GM21360 (cell line): ENCODE data around the gene MAN2A2.
A peak's percentile ranks its signal among the peaks of the same experiment; 100 is the strongest.
"Not testable (repeated sequence)": the region's sequence is repeated elsewhere in the genome, so short reads cannot be mapped to it uniquely, and the experiment has no call there.

Source experiments
- ATAC-seq: cut with Tn5 transposase; IDR thresholded peaks from one replicate; pipeline ENCODE4 v1.9.1; 2021; ENCODE audit warnings: mild to moderate bottlenecking, moderate library complexity; ENCODE audit not compliant: unreplicated experiment

MAN2A2 gene

DNA sequence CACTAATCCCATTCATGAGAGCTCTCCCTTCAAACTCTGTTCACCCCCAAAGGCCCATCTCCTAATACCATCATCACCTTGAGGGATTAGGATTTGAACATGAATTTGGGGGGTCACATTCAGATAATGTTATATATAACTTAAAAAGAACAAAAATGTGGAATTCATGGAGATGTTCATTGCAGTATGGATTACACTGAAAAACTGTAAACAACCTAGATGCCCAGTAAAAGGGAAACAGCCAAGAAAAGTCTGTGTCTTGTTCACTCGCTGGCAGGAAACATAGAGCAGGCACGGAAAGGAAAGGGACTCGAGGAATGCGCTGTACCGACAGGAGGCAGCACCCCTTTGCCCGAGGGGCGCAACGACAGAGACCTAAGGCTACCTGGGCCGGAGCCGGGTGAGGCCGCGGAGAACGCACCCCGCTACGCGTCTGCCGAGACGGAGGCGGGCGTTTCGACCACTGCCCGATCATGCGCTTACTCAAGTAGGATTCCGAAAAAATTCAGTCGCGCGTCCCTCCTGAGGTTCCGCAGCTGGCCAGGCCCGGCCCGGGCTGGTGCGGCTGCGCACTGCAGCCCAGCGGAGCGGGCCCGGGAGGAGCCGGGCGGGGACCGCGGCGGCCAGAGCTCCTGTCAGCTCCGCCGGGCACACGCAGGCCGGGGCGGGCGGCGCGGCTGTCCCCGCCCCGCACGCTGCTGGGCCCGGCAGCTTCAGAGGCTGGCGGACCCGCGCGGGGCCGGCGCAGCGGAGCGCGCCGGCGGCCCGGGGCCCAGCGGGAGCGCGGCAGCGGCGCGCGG, 862 bp upstream of the MAN2A2 start:
- peak; percentile 58 for ATAC-seq

DNA sequence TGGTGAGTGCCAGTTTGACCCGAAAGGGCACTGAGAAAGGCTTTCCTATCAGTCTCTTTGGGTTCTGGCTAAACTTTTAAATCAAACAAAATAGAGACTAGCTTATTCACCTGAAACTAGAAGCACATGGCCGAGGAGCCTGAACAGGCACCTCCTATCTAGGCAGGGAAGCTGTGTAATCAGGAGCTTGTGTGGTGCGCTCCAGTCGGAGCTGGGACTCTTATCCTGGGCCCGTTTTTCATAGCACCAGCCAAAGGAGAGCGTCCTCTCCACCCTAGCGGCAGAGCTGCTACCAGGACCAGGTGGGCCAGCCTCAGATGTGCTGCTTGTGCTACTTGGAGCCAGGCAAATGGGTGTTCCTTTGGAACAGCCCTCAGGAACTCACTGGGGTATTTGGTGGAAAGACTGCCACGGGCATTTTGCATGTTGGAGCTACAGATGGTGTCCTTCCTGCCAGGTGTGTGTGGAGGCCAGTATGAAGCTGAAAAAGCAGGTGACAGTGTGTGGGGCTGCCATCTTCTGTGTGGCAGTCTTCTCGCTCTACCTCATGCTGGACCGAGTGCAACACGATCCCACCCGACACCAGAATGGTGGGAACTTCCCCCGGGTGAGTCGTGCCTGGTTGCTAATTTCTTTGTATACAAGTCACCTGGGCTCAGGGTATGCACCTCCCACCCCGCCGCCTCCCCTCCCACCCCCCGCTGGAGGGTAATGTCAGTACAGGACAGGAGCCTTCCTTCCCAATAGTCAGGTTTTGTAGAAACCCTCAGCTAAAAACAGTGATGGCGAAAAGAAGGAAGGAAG, 833 bp downstream of the MAN2A2 start:
- ATAC-seq, result no peak

- no peak for ATAC-seq
Observed at GRCh38 chr15:90904746-90905145, 1.6 kb downstream of the MAN2A2 start.

GRCh38 chr15:90905306-90906180, 2.4 kb downstream of the MAN2A2 start:
- ATAC-seq, result no peak

DNA sequence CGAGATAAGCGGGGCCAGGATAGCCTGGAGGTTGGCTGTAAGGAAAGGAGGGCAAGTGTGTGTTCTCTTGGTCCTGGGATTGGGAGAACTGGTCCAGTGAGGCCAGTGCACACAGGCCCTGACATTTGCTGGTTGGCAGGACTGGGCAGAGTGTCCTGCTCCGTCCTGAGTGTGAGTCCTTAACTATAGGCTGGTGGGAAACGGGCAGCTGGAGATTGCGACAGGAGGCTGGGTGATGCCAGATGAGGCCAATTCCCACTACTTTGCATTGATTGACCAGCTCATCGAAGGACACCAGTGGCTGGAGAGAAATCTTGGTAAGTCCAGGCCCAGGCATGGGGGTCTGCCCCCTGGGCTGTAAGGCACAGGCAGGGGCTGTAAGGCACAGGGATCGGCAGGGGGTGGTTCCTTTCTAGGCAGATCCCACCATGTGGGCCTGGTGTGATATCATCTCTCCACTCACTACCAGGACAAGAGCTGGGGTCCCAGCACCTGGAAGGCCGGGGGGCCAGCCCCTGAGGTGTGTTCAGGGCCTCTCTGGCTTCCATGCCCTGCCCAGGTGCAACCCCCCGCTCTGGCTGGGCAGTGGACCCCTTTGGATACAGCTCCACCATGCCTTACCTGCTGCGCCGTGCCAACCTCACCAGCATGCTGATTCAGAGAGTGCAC, 3.2 kb downstream of the MAN2A2 start:
- no peak for ATAC-seq

DNA sequence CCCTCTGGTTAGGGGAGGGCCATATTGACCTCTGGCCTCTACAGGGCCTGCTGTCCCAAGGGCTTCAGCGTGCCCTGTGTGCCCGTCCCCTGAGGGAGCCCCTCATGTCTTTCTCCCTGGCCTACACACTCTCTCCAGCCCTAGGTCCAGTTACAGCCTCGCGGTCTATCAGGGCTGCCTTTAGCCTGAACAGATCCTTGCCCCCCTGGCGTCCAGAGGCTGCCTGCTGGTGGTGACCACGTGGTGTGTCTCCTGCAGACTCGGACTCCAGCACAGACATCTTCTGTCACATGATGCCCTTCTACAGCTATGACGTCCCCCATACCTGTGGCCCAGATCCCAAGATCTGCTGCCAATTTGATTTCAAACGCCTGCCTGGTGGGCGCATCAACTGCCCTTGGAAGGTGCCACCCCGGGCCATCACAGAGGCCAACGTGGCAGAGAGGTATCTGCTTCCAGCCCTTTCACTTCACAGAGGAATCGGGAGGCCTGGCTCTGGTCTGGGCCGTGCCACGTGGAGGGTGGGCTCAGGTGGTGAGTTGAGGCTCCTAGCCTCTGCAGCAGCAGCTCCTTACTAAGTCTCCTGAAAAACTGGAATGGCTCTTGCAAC, 4.1 kb downstream of the MAN2A2 start:
- no peak for ATAC-seq

DNA sequence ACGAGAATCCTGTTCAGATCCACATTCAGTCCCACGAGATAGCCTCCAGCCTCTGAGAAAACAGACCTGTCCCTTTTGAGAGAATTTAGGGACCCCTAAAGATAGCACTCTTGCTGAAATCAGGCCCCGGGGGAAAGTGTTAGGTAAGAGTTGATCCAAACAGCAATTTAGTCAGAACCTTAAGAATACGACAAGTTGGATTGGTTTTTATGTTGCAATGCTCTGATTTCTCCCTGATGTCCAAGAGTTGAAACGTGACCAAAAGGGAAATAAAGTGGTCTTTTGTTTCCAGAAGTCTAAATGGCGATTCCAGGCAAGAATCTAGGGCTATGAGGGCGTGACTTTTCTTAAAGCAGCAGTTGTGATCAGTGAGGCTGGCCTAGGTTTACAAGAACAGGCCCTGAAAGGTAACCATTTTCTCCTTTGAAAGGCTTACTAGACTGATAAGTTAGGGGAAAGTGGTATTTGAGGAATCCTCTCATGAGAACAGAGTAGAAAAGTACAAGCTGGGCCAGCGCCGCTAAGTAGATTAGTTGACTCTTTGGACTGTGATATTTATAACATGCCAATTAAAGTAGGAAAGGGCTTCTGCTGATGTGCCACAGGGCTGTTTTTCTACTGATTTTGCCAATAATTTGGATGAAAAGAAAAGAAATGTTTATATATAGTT, 4.9 kb downstream of the MAN2A2 start:
- ATAC-seq, result no peak

DNA sequence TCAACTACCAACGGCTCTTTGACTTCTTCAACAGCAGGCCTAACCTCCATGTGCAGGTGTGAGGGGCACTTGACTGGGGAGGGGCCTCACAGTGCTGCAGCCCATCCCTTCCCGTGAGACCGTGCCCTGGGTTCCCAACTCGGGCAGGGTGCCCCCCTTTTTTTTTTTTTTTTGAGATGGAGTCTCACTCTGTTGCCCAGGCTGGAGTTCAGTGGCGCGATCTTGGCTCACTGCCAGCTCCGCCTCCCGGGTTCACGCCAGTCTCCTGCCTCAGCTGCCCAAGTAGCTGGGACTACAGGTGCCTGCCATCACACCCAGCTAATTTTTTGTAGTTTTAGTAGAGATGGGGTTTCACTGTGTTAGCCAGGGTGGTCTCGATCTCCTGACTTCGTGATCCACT, 6.3 kb downstream of the MAN2A2 start:
- ATAC-seq, result not testable (repeated sequence)

DNA sequence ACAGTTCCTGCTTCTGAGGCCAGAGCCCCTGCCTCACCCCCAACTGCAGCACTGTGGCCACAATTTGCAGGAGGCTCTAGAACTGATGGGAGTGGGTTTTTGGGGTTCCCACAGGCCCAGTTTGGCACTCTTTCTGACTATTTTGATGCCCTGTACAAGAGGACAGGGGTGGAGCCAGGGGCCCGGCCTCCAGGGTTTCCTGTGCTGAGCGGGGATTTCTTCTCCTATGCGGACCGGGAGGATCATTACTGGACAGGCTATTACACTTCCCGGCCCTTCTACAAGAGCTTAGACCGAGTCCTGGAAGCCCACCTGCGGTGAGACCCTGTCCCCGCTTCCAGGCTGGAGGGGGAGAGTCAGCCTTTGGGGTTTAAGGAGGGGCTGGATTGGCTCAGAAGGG, 6.9 kb downstream of the MAN2A2 start:
- no peak for ATAC-seq

DNA sequence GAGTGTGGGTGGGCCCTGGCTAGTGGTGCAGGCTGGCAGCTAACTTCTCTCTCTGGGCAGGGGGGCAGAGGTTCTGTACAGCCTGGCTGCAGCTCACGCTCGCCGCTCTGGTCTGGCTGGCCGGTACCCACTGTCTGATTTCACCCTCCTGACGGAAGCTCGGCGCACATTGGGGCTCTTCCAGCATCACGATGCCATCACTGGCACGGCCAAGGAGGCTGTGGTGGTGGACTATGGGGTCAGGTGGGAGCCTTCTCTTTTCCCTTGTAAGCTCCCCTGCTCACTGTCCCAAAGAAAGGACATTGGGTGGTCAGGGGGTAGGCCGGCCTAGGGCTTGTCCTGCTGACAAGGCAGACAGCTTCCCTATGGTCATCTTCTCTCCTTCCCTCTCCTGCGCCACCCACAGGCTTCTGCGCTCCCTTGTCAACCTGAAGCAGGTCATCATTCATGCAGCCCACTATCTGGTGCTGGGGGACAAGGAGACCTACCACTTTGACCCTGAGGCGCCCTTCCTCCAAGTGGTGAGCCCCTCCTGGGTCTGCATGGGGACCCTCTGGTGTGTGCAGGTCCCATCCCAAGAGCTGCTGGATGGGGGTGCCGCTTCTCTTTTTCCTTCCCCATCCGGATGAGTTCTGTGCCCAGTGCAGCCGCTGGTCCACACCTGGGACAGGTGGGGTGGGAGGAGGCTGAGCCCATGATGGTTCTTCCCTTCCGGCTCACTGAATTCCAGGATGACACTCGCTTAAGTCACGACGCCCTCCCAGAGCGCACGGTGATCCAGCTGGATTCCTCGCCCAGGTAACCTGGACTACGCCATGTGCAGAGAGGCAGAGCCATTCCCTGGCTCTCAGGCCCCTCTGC, 7.6 kb downstream of the MAN2A2 start:
- no peak for ATAC-seq

- ATAC-seq, result no peak
Observed at GRCh38 chr15:90911302-90911623, 8.2 kb downstream of the MAN2A2 start.

- no peak for ATAC-seq
Observed at GRCh38 chr15:90911906-90912769, 9.0 kb downstream of the MAN2A2 start.

GRCh38 chr15:90912770-90913075, 9.6 kb downstream of the MAN2A2 start:
- no peak for ATAC-seq

DNA sequence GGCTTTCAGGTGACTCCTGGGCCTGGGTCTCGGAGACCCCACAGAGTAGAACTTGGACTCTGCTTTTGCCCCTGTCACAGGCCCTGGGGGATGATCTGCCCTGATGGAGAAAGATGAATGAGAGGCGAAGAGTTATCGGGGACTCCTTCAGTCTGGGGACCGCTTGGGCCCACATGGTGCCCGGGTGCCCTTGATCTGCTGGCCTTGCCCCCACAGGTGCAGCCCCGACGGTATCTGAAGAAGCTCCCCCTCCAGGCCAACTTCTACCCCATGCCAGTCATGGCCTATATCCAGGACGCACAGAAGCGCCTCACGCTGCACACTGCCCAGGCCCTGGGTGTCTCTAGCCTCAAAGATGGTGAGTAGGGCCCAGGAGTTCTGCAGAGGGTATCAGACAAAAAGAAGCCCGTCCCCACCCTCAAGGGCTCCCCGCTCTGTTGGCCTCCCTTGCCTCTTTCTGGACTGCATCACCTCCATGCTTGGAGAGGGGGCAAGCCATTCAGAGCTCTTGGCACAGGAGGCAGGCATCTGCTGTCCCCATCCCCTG, 10.4 kb downstream of the MAN2A2 start:
- ATAC-seq, result no peak

GRCh38 chr15:90914305-90915080, 11.4 kb downstream of the MAN2A2 start:
- ATAC-seq, result no peak

DNA sequence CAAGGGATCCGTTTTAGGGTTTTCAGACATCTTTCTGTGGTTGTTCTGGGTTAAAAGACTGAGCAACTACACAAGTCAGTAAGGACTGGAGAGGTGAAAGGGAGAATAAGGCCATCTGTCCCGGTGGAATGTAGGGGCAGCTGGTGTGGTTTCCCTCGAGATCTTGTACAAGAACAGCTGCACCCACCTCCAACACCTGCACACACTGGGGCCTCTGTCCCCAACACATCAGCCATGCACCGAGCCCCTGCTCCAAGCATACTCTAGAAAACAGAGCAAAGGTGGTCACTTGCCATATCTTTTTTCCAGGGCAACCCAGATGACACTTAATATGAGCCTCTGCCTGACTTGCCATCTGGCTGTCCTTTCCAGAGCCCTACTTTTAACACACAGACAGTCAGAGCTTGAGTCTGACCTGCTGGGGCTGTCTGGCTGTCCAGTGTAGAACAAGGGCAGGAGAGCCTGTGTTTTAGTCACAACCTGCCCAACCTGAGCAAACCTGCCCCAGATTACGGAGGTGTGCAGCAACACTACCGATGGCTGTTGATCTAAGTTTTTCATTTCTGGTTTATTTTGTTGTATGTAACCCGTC, 12.2 kb downstream of the MAN2A2 start:
- ATAC-seq, result no peak
